GM23338 (cell line): ENCODE data around the gene SENP8. TPM values are rescaled to one million over a fixed set of nuclear protein-coding genes. Genes with fewer than 3 reads are reported as not detected.

Experiments used
- ATAC-seq: fragments of 200-7000 bp; cut with Tn5 transposase; 3 replicates; pipeline ENCODE4 v1.9.1; 2020
- DNase-seq: peaks from one replicate; pipeline ENCODE4 v3.0.0-alpha.2; 2015; ENCODE audit warnings: low spot score
- H2AFZ ChIP-seq: fragments of 200-600 bp; sonication (generic); 2 replicates; pipeline ENCODE4 v1.8.0; 2016; ENCODE audit warnings: antibody characterized with exemption, mild to moderate bottlenecking, moderate library complexity
- H3F3A ChIP-seq: fragments of 200-600 bp; sonication (generic); replicated peaks from 2 replicates; pipeline ENCODE4 v1.8.0; 2017; ENCODE audit warnings: antibody characterized with exemption, mixed run types, low read depth
- H3K27ac ChIP-seq: fragments of 200-600 bp; sonication (generic); 2 replicates; pipeline ENCODE4 v1.6.1; 2016; ENCODE audit warnings: low read depth
- H3K27me3 ChIP-seq: fragments of 200-600 bp; sonication (generic); 2 replicates; pipeline ENCODE4 v1.8.0; 2016; ENCODE audit warnings: mild to moderate bottlenecking, mixed run types, moderate library complexity; ENCODE audit not compliant: insufficient read depth
- H3K36me3 ChIP-seq: fragments of 200-600 bp; sonication (generic); 2 replicates; pipeline ENCODE4 v1.8.0; 2016; ENCODE audit warnings: mild to moderate bottlenecking; ENCODE audit not compliant: insufficient read depth
- H3K4me1 ChIP-seq: fragments of 200-600 bp; sonication (generic); 2 replicates; pipeline ENCODE4 v1.8.0; 2016; ENCODE audit warnings: mild to moderate bottlenecking, moderate library complexity; ENCODE audit not compliant: insufficient read depth
- H3K4me2 ChIP-seq: fragments of 200-600 bp; sonication (generic); 2 replicates; pipeline ENCODE4 v1.7.1; 2017; ENCODE audit warnings: mixed run types
- H3K4me3 ChIP-seq: fragments of 200-600 bp; sonication (generic); 2 replicates; pipeline ENCODE4 v1.6.1; 2016; ENCODE audit warnings: mixed run types
- H3K79me2 ChIP-seq: fragments of 200-600 bp; sonication (generic); replicated peaks from 2 replicates; pipeline ENCODE4 v1.8.0; 2017; ENCODE audit warnings: mild to moderate bottlenecking; ENCODE audit not compliant: insufficient read depth
- H3K9me2 ChIP-seq: fragments of 200-600 bp; sonication (generic); 2 replicates; pipeline ENCODE4 v1.8.0; 2017; ENCODE audit not compliant: insufficient read depth
- H4K20me1 ChIP-seq: fragments of 200-600 bp; sonication (generic); replicated peaks from 2 replicates; pipeline ENCODE4 v1.8.0; 2017; ENCODE audit warnings: mild to moderate bottlenecking; ENCODE audit not compliant: insufficient read depth
- H3K27ac Mint-ChIP-seq: 2 replicates; pipeline ENCODE4 v1.8.0; 2020; ENCODE audit warnings: inconsistent platforms, mild to moderate bottlenecking, moderate library complexity, mixed read lengths
- H3K27me3 Mint-ChIP-seq: 3 replicates; pipeline ENCODE4 v1.8.0; 2022; ENCODE audit warnings: low read depth, mild to moderate bottlenecking, moderate library complexity, mixed read lengths, inconsistent platforms; ENCODE audit not compliant: insufficient read depth, poor library complexity
- H3K36me3 Mint-ChIP-seq: 3 replicates; pipeline ENCODE4 v1.8.0; 2021; ENCODE audit warnings: low read depth, mild to moderate bottlenecking, inconsistent platforms, moderate library complexity, mixed read lengths
- H3K4me1 Mint-ChIP-seq: 3 replicates; pipeline ENCODE4 v1.8.0; 2020; ENCODE audit warnings: mild to moderate bottlenecking, inconsistent platforms, mixed read lengths
- H3K4me3 Mint-ChIP-seq: 3 replicates; pipeline ENCODE4 v1.8.0; 2021; ENCODE audit warnings: moderate library complexity, mild to moderate bottlenecking, inconsistent platforms, mixed read lengths
- H3K9me3 Mint-ChIP-seq: 3 replicates; pipeline ENCODE4 v1.8.0; 2020; ENCODE audit warnings: moderate library complexity, mild to moderate bottlenecking, inconsistent platforms, mixed read lengths
- CREB1 ChIP-seq: fragments of 250-450 bp; sonication (Bioruptor Pico); IDR thresholded peaks from 2 replicates; pipeline ENCODE4 v1.5.0; 2020; ENCODE audit warnings: low read depth, mild to moderate bottlenecking, moderate library complexity
- CTCF ChIP-seq, 2 experiments: fragments of 200-600 bp in 1 of 2; sonication (generic) in 1 of 2; conservative IDR thresholded peaks; 2 replicates each; pipeline versions ENCODE4 v1.5.1 to v1.6.1; 2016 to 2017; ENCODE audit warnings: antibody characterized with exemption in 2 of 2, low read depth in 2 of 2, mild to moderate bottlenecking in 2 of 2, moderate library complexity in 1 of 2
- ETS1 ChIP-seq: IDR thresholded peaks from 2 replicates; pipeline ENCODE4 v1.6.1; 2016; ENCODE audit warnings: antibody characterized with exemption
- EZH2 ChIP-seq: fragments of 200-600 bp; sonication (generic); IDR thresholded peaks from one replicate; pipeline ENCODE4 v1.8.0; 2017; ENCODE audit warnings: antibody characterized with exemption, mild to moderate bottlenecking, low read depth; ENCODE audit not compliant: unreplicated experiment
- EZH2phosphoT487 ChIP-seq: fragments of 200-600 bp; sonication (generic); IDR thresholded peaks from one replicate; pipeline ENCODE4 v1.8.1; 2018; ENCODE audit warnings: antibody characterized with exemption; ENCODE audit not compliant: unreplicated experiment
- JUNB ChIP-seq: IDR thresholded peaks from one replicate; pipeline ENCODE4 v1.6.1; 2016; ENCODE audit warnings: antibody characterized with exemption; ENCODE audit not compliant: unreplicated experiment
- NANOG ChIP-seq: IDR thresholded peaks from 2 replicates; pipeline ENCODE4 v1.6.1; 2016; ENCODE audit warnings: antibody characterized with exemption, borderline replicate concordance
- POLR2AphosphoS5 ChIP-seq: IDR thresholded peaks from 2 replicates; pipeline ENCODE4 v1.6.1; 2016; ENCODE audit warnings: antibody characterized with exemption, low read depth
- REST ChIP-seq: IDR thresholded peaks from one replicate; pipeline ENCODE4 v1.6.1; 2018; ENCODE audit warnings: antibody characterized with exemption; ENCODE audit not compliant: unreplicated experiment
- STAT1 ChIP-seq: IDR thresholded peaks from one replicate; pipeline ENCODE4 v1.6.1; 2016; ENCODE audit warnings: antibody characterized with exemption; ENCODE audit not compliant: unreplicated experiment
- ZNF114 ChIP-seq: fragments of 250-450 bp; sonication (Bioruptor Pico); IDR thresholded peaks from 2 replicates; pipeline ENCODE4 v1.5.0; 2020; ENCODE audit warnings: mild to moderate bottlenecking, moderate library complexity
- ZNF331 ChIP-seq: fragments of 250-450 bp; sonication (Bioruptor Pico); IDR thresholded peaks from 2 replicates; pipeline ENCODE4 v1.5.0; 2020; ENCODE audit warnings: low read depth, mild to moderate bottlenecking, moderate library complexity
- ZNF462 ChIP-seq: fragments of 250-450 bp; sonication (Bioruptor Pico); IDR thresholded peaks from 2 replicates; pipeline ENCODE4 v1.5.0; 2020; ENCODE audit warnings: mild to moderate bottlenecking, moderate library complexity
- polyA plus RNA-seq: library from polyadenylated mRNA; unstranded; fragments of >200 nt; fragmentation: Nextera tagmentation; extraction: Ambion mirVana; gene quantifications from 2 replicates; pipeline ENCODE4 v1.2.1, GENCODE V29; 2016
- total RNA-seq: library from RNA; depleted of rRNA; stranded (reverse); fragments of >200 nt; shearing (Covaris generic); gene quantifications from 2 replicates; pipeline ENCODE4 v1.2.3, GENCODE V29; 2014

Gene SENP8
- total and polyA plus RNA-seq, 2 experiments from 2014 or later, result 3.1 to 7.7 TPM

- H3K79me2 ChIP-seq, result no peaks in the 10 kb centered on the region
- ATAC-seq, result no peak
- Mint-ChIP-seq H3K4me3 (no peak overlapping the region), H3K36me3 (no peaks in the 10 kb centered on the region), H3K27ac (no peak overlapping the region), H3K27me3 (peaks cover 7% of the 10 kb centered on the region), H3K4me1 (peaks cover 23% of the 10 kb centered on the region), H3K9me3 (no peaks in the 10 kb centered on the region; the same call in 2 of the 3 replicates)
- no peaks in the 10 kb centered on the region for H3K4me1 ChIP-seq
- H3F3A ChIP-seq, result no peaks in the 10 kb centered on the region
- peak; percentile 17 for DNase-seq
- no peak overlapping the region for H3K4me2 ChIP-seq
- no peaks in the 10 kb centered on the region for H3K36me3 ChIP-seq
- no peaks in the 10 kb centered on the region for H4K20me1 ChIP-seq
- no peaks in the 10 kb centered on the region for H3K27me3 ChIP-seq
- TF ChIP-seq REST (no peak), POLR2AphosphoS5 (no peak), JUNB (no peak), ETS1 (no peak), EZH2 (no peak), ZNF331 (CRISPR knock-in tag) (no peak), NANOG (no peak), EZH2phosphoT487 (no peak), CREB1 (CRISPR knock-in tag) (no peak), STAT1 (no peak), ZNF114 (CRISPR knock-in tag) (no peak), ZNF462 (CRISPR knock-in tag) (no peak), CTCF (conservative IDR thresholded peaks at IDR 0.05; ENCODE audit: low read depth in 2 of 2) (no peak)
- H3K4me3 ChIP-seq, result no peak overlapping the region
- H3K9me2 ChIP-seq, result no peaks in the 10 kb centered on the region
- no peak overlapping the region for H2AFZ ChIP-seq
- H3K27ac ChIP-seq, result no peak overlapping the region
Observed at GRCh38 chr15:72172796-72173195, 54.6 kb downstream of the SENP8 start.
